PC-3 (cell line): Measurements from ENCODE around the gene TTC33. TPM values are rescaled to one million over a fixed set of nuclear protein-coding genes. Genes with fewer than 3 reads are reported as not detected.

Experiments used
- ATAC-seq: fragments of 200-7000 bp; cut with Tn5 transposase; 2 replicates; pipeline ENCODE4 v1.9.1; 2020; ENCODE audit warnings: mild to moderate bottlenecking, moderate library complexity
- BruUV-seq: library from RNA; stranded (reverse); fragments of 400-500 nt; replicated peaks from 2 replicates; lab custom pipeline; 2021; lab: Mats Ljungman, UMichigan
- CTCF ChIA-PET: fragments of 300-600 bp; sonication (Branson Sonifier 250); formaldehyde crosslinking; loops from one replicate; lab custom pipeline; 2022; ENCODE audit warnings: antibody characterized with exemption; lab: Charles Lee
- POLR2A ChIA-PET: fragments of 300-600 bp; sonication (Branson Sonifier 250); formaldehyde crosslinking; loops from one replicate; lab custom pipeline; 2022; ENCODE audit warnings: antibody characterized with exemption; ENCODE audit not compliant: unreplicated experiment; lab: Charles Lee
- DNase-seq: peaks from one replicate; pipeline ENCODE4 v3.0.0-alpha.2; 2015
- H2AFZ ChIP-seq: fragments of 300-600 bp; sonication (generic); 2 replicates; pipeline ENCODE4 v1.6.0; 2016; ENCODE audit warnings: antibody characterized with exemption, low read length
- H3F3A ChIP-seq: fragments of 300-600 bp; sonication (generic); one replicate; pipeline ENCODE4 v1.6.0; 2017; ENCODE audit warnings: antibody characterized with exemption, low read length, control low read depth, mild to moderate bottlenecking; ENCODE audit not compliant: unreplicated experiment
- H3K27ac ChIP-seq: fragments of 300-600 bp; sonication (generic); 2 replicates; pipeline ENCODE4 v1.5.1; 2016; ENCODE audit warnings: mild to moderate bottlenecking, low read length
- H3K27me3 ChIP-seq: fragments of 300-600 bp; sonication (generic); 2 replicates; pipeline ENCODE4 v1.6.1; 2016; ENCODE audit warnings: low read length, mixed read lengths
- H3K36me3 ChIP-seq: fragments of 300-600 bp; sonication (generic); 2 replicates; pipeline ENCODE4 v1.6.1; 2016; ENCODE audit warnings: low read depth, mixed run types, low read length, mixed read lengths
- H3K4me1 ChIP-seq: fragments of 300-600 bp; sonication (generic); 2 replicates; pipeline ENCODE4 v1.5.1; 2016; ENCODE audit warnings: low read length; ENCODE audit not compliant: insufficient read depth
- H3K4me2 ChIP-seq: fragments of 300-600 bp; sonication (generic); 2 replicates; pipeline ENCODE4 v1.6.0; 2016; ENCODE audit warnings: low read length
- H3K4me3 ChIP-seq: fragments of 300-600 bp; sonication (generic); 2 replicates; pipeline ENCODE4 v1.5.1; 2016; ENCODE audit warnings: mild to moderate bottlenecking, low read length, mixed read lengths
- H3K79me2 ChIP-seq: fragments of 300-600 bp; sonication (generic); 2 replicates; pipeline ENCODE4 v1.6.1; 2017; ENCODE audit warnings: low read length, mixed read lengths
- H3K9ac ChIP-seq: fragments of 300-600 bp; sonication (generic); 2 replicates; pipeline ENCODE4 v1.6.0; 2016; ENCODE audit warnings: mild to moderate bottlenecking, low read length
- H3K9me2 ChIP-seq: fragments of 300-600 bp; sonication (generic); replicated peaks from 2 replicates; pipeline ENCODE4 v1.6.1; 2016; ENCODE audit warnings: mixed run types, low read length, mixed read lengths
- H3K9me3 ChIP-seq: fragments of 300-600 bp; sonication (generic); 2 replicates; pipeline ENCODE4 v1.6.1; 2016; ENCODE audit warnings: low read length, mixed read lengths
- H4K20me1 ChIP-seq: fragments of 300-600 bp; sonication (generic); 2 replicates; pipeline ENCODE4 v1.6.1; 2016; ENCODE audit warnings: low read length, mixed read lengths
- CTCF ChIP-seq: fragments of 300-600 bp; sonication (generic); conservative IDR thresholded peaks from 2 replicates; pipeline ENCODE4 v1.5.1; 2017; ENCODE audit warnings: antibody characterized with exemption, low read depth, mild to moderate bottlenecking, low read length
- EZH2 ChIP-seq: fragments of 300-600 bp; sonication (generic); IDR thresholded peaks from one replicate; pipeline ENCODE4 v1.6.1; 2017; ENCODE audit warnings: antibody characterized with exemption, mild to moderate bottlenecking, low read length; ENCODE audit not compliant: unreplicated experiment
- EZH2phosphoT487 ChIP-seq: fragments of 300-600 bp; sonication (generic); IDR thresholded peaks from 2 replicates; pipeline ENCODE4 v1.6.1; 2018; ENCODE audit warnings: mild to moderate bottlenecking, antibody characterized with exemption, low read length, borderline replicate concordance
- intact Hi-C: fragments of 100-400 bp; cut with micrococcal nuclease; formaldehyde crosslinking; loops from 2 replicates; pipeline ENCODE4 v1.9.0; 2023
- total RNA-seq: library from RNA; depleted of rRNA; stranded (reverse); fragments of >200 nt; gene quantifications from 2 replicates; pipeline ENCODE4 v1.2.3, GENCODE V29; 2014

The TTC33 gene
- total RNA-seq, 1 experiment from 2014 or later = 9.0 TPM

- Histone ChIP-seq H3K27me3 (no peaks in the 10 kb centered on the region), H3K9me2 (no peaks in the 10 kb centered on the region), H3K4me2 (peak overlapping the region; percentile 86), H3K4me1 (peaks cover 10% of the 10 kb centered on the region), H3K27ac (no peak overlapping the region), H3F3A (no peaks in the 10 kb centered on the region), H3K4me3 (peak overlapping the region; percentile 85), H3K36me3 (no peaks in the 10 kb centered on the region), H3K9ac (peak overlapping the region; percentile 74; the same call in 1 of the 2 replicates), H3K79me2 (peaks cover 28% of the 10 kb centered on the region), H2AFZ (peak overlapping the region; percentile 96), H4K20me1 (no peaks in the 10 kb centered on the region), H3K9me3 (no peaks in the 10 kb centered on the region)
- intact Hi-C loops = loop anchor here (1.0 kb wide), 4 partner anchors 40 to 125 kb away; partner anchors contain the start of genes PRKAA1 and RPL37
- POLR2A ChIA-PET = no interaction called here
- no TSS peak for BruUV-seq
- CTCF ChIA-PET = no interaction called here
- DNase-seq = peak; percentile 54
- TF ChIP-seq CTCF (no peak), EZH2 (no peak), EZH2phosphoT487 (no peak)
- ATAC-seq = peak; percentile 12
Measured at GRCh38 chr5:40754381-40755092, 1.2 kb downstream of the TTC33 start.

- H3K27me3 ChIP-seq = no peaks in the 10 kb centered on the region
- no peak overlapping the region for H3K9ac ChIP-seq
- TF ChIP-seq EZH2 (no peak), CTCF (no peak), EZH2phosphoT487 (no peak)
- no peaks in the 10 kb centered on the region; the same call in 1 of the 2 replicates for H3K36me3 ChIP-seq
- no peaks in the 10 kb centered on the region for H3K4me1 ChIP-seq
- intact Hi-C loops = no loop called here
- no peaks in the 10 kb centered on the region for H3F3A ChIP-seq
- H2AFZ ChIP-seq = no peak overlapping the region
- H3K27ac ChIP-seq = no peak overlapping the region
- CTCF ChIA-PET = interaction anchor here (0.7 to 0.8 kb wide), 3 partner anchors 11 to 935 kb away, joined by 3 to 4 read pairs (median 4); no protein-coding TSS in a partner anchor
- H3K9me2 ChIP-seq = no peaks in the 10 kb centered on the region
- POLR2A ChIA-PET = no interaction called here
- DNase-seq (no peak), ATAC-seq (no peak)
- no peak overlapping the region for H3K4me2 ChIP-seq
- no TSS peak for BruUV-seq
- H3K4me3 ChIP-seq = no peak overlapping the region
- H3K9me3 ChIP-seq = no peaks in the 10 kb centered on the region
- H4K20me1 ChIP-seq = no peaks in the 10 kb centered on the region
- peaks cover 9% of the 10 kb centered on the region for H3K79me2 ChIP-seq
Measured at GRCh38 chr5:40746703-40747102, 9.1 kb downstream of the TTC33 start.

- H3K36me3 ChIP-seq = peaks cover 12% of the 10 kb centered on the region
- BruUV-seq = no TSS peak
- H3K27me3 ChIP-seq = no peaks in the 10 kb centered on the region
- H3K4me3 ChIP-seq = no peak overlapping the region
- no peaks in the 10 kb centered on the region for H3F3A ChIP-seq
- H3K79me2 ChIP-seq = peaks cover 4% of the 10 kb centered on the region; the same call in 1 of the 2 replicates
- H3K9ac ChIP-seq = no peak overlapping the region
- ChIA-PET POLR2A (no interaction called here), CTCF (no interaction called here)
- H2AFZ ChIP-seq = no peak overlapping the region
- no peaks in the 10 kb centered on the region for H3K4me1 ChIP-seq
- H3K4me2 ChIP-seq = no peak overlapping the region
- intact Hi-C loops = no loop called here
- DNase-seq (no peak), ATAC-seq (no peak)
- no peaks in the 10 kb centered on the region for H3K9me3 ChIP-seq
- no peaks in the 10 kb centered on the region for H3K9me2 ChIP-seq
- no peak for TF ChIP-seq EZH2
- no peak for TF ChIP-seq EZH2phosphoT487
- TF ChIP-seq CTCF = no peak
- H4K20me1 ChIP-seq = no peaks in the 10 kb centered on the region
- no peak overlapping the region for H3K27ac ChIP-seq
Measured at GRCh38 chr5:40743771-40744170, 12.0 kb downstream of the TTC33 start.
